ENCODE measurements around the gene TANC1. TPM values are rescaled to one million over a fixed set of nuclear protein-coding genes. Genes with fewer than 3 reads are reported as not detected.

Gene TANC1
- total and polyA plus RNA-seq, 2 donors (not counting 3 experiments of a cell fraction or from before 2014, with no cell fraction given): 58.9 to 99.4 TPM

GRCh38 chr2:159153951-159154350 is 185.5 kb downstream of the TANC1 start:
- Histone ChIP-seq H2AFZ (ENCODE audit: low read depth, low read length) (no peak overlapping the region), H3K4me3 (replicated peaks in 1 of 3; ENCODE audit: insufficient read depth in 1 of 3, low read depth in 1 of 3, low read length in 3 of 3) (no peak overlapping the region), H3K79me2 (ENCODE audit: control insufficient read depth, insufficient read depth, low read length) (peaks cover 6% of the 10 kb centered on the region), H3K9me3 (replicated peaks; ENCODE audit: control insufficient read depth, insufficient read depth, low read length) (no peaks in the 10 kb centered on the region), H3K27me3 (ENCODE audit: control insufficient read depth in 2 of 2, insufficient read depth in 2 of 2, low read length in 2 of 2) (no peaks in the 10 kb centered on the region), H3K36me3 (ENCODE audit: control insufficient read depth in 2 of 2, extremely low read depth in 1 of 2, insufficient read depth in 2 of 2, low read length in 2 of 2) (peaks cover 18 to 21% of the 10 kb centered on the region in 2 experiments), H3K9me1 (replicated peaks; ENCODE audit: control insufficient read depth, extremely low read depth, insufficient read depth, low read length) (no peaks in the 10 kb centered on the region), H3K4me1 (ENCODE audit: control insufficient read depth, extremely low read depth, insufficient read depth, low read length) (peaks cover 46% of the 10 kb centered on the region), H3K4me2 (ENCODE audit: insufficient read depth, low read length) (no peak overlapping the region), H4K20me1 (replicated peaks; ENCODE audit: control insufficient read depth, extremely low read depth, insufficient read depth, low read length) (no peaks in the 10 kb centered on the region), H3K9ac (replicated peaks; ENCODE audit: extremely low read depth, insufficient read depth, low read length) (no peak overlapping the region), H3K27ac (ENCODE audit: insufficient read depth, low read depth, low read length) (no peak overlapping the region)
- intact Hi-C loops (cut with micrococcal nuclease) (no loop called here), dilution Hi-C loops (cut with MboI; ENCODE audit: extremely low pct_ligation_motif_present, low sequenced_read_pairs) (no loop called here)
- no TSS peak for BruUV-seq (replicated peaks)
- FAIRE-seq (no peak), DNase-seq (ENCODE audit: low read depth, low spot score) (no peak)
- ChIA-PET CTCF (interaction anchor here (0.9 to 3.0 kb wide), 5 partner anchors 8 to 17 kb away, joined by 3 to 13 read pairs (median 5); no protein-coding TSS in a partner anchor), POLR2A (no interaction called here)
- no peak for TF ChIP-seq EZH2 (IDR thresholded peaks at IDR 0.05; ENCODE audit: borderline replicate concordance, low read depth, low read length, severe bottlenecking)
- TF ChIP-seq GATA2 (IDR thresholded peaks at IDR 0.05; ENCODE audit: insufficient read depth, insufficient read length, low read depth, low read length): no peak

DNA sequence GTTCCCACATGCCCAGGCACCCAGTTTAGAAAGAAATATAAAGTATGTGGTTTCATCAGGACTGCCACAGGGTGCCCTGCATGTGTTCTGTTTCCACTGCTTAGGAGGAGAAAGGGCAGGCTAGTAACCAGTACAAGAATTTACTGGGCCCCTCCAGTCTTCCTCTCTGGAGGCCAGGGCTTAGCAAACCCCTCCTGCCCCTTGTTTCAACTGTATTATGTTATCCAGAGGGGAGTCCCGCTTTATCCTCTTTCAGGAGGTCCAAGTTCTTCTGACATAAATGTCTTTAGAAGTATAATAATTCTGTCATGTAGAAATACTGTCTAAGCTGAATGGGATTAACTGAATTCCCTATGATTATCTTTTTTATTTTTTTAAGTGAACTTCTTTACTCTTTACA is 185.9 kb downstream of the TANC1 start:
- H3K79me2 ChIP-seq (ENCODE audit: control insufficient read depth, insufficient read depth, low read length): peaks cover 6% of the 10 kb centered on the region
- no peaks in the 10 kb centered on the region for H4K20me1 ChIP-seq (replicated peaks; ENCODE audit: control insufficient read depth, extremely low read depth, insufficient read depth, low read length)
- no peak overlapping the region for H3K4me2 ChIP-seq (ENCODE audit: insufficient read depth, low read length)
- H3K9me3 ChIP-seq (replicated peaks; ENCODE audit: control insufficient read depth, insufficient read depth, low read length): no peaks in the 10 kb centered on the region
- no peak overlapping the region for H3K9ac ChIP-seq (replicated peaks; ENCODE audit: extremely low read depth, insufficient read depth, low read length)
- no peaks in the 10 kb centered on the region for H3K9me1 ChIP-seq (replicated peaks; ENCODE audit: control insufficient read depth, extremely low read depth, insufficient read depth, low read length)
- CTCF ChIA-PET: interaction anchor here (0.9 to 3.0 kb wide), 5 partner anchors 10 to 29 kb away, joined by 3 to 13 read pairs (median 5); no protein-coding TSS in a partner anchor
- dilution Hi-C loops (cut with MboI; ENCODE audit: extremely low pct_ligation_motif_present, low sequenced_read_pairs): no loop called here
- H3K27ac ChIP-seq (ENCODE audit: insufficient read depth, low read depth, low read length): no peak overlapping the region
- no peaks in the 10 kb centered on the region for H3K27me3 ChIP-seq (ENCODE audit: control insufficient read depth in 2 of 2, insufficient read depth in 2 of 2, low read length in 2 of 2)
- no peak for DNase-seq (ENCODE audit: low read depth, low spot score)
- peaks cover 15 to 21% of the 10 kb centered on the region in 2 experiments for H3K36me3 ChIP-seq (ENCODE audit: control insufficient read depth in 2 of 2, extremely low read depth in 1 of 2, insufficient read depth in 2 of 2, low read length in 2 of 2)
- H3K4me1 ChIP-seq (ENCODE audit: control insufficient read depth, extremely low read depth, insufficient read depth, low read length): peaks cover 42% of the 10 kb centered on the region
- no peak overlapping the region for H3K4me3 ChIP-seq (replicated peaks in 1 of 3; ENCODE audit: insufficient read depth in 1 of 3, low read depth in 1 of 3, low read length in 3 of 3)
- H2AFZ ChIP-seq (ENCODE audit: low read depth, low read length): no peak overlapping the region
- no peak for FAIRE-seq
- POLR2A ChIA-PET: no interaction called here
- TF ChIP-seq, protein P1, sequence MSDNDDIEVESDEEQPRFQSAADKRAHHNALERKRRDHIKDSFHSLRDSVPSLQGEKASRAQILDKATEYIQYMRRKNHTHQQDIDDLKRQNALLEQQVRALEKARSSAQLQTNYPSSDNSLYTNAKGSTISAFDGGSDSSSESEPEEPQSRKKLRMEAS (IDR thresholded peaks at IDR 0.05; ENCODE audit: insufficient read depth, insufficient read length): no peak
- TF ChIP-seq JUN (IDR thresholded peaks at IDR 0.05; ENCODE audit: borderline replicate concordance, insufficient read depth, insufficient read length, low read depth) (no peak), POLR2A (IDR thresholded peaks at IDR 0.05; ENCODE audit: low read depth, low read length) (no peak)
- BruUV-seq (replicated peaks): no TSS peak
- intact Hi-C loops (cut with micrococcal nuclease): no loop called here
